RPMI7951 (cell line): ENCODE measurements around the gene FGD5. TPM values are rescaled to one million over a fixed set of nuclear protein-coding genes. Genes with fewer than 3 reads are reported as not detected.
A peak's percentile ranks its signal among the peaks of the same experiment; 100 is the strongest.

Experiments used
- DNase-seq: peaks from one replicate; pipeline ENCODE4 v3.0.0-alpha.2; 2012; ENCODE audit warnings: low read depth
- total RNA-seq: library from RNA; depleted of rRNA; stranded (reverse); fragments of >200 nt; shearing (Covaris generic); gene quantifications from 2 replicates; pipeline ENCODE4 v1.2.3, GENCODE V29; 2014

The FGD5 gene
- total RNA-seq, 1 experiment from 2014 or later: 7.9 TPM

- no peak for DNase-seq
Observed at GRCh38 chr3:14852058-14852594, 33.4 kb downstream of the FGD5 start.

- DNase-seq: no peak
Observed at GRCh38 chr3:14852717-14853116, 34.0 kb downstream of the FGD5 start.

GRCh38 chr3:14853271-14853951 lies 34.6 kb downstream of the FGD5 start:
- no peak for DNase-seq

- DNase-seq: peak; percentile 74
Observed at GRCh38 chr3:14857506-14857905, 38.7 kb downstream of the FGD5 start.

- peak; percentile 65 for DNase-seq
Observed at GRCh38 chr3:14858105-14858504, 39.3 kb downstream of the FGD5 start.

- DNase-seq: no peak
Observed at GRCh38 chr3:14859880-14860279, 41.1 kb downstream of the FGD5 start.

- DNase-seq: no peak
Observed at GRCh38 chr3:14861031-14861430, 42.3 kb downstream of the FGD5 start.

- no peak for DNase-seq
Observed at GRCh38 chr3:14861446-14862302, 42.9 kb downstream of the FGD5 start.

- no peak for DNase-seq
Observed at GRCh38 chr3:14862303-14862660, 43.5 kb downstream of the FGD5 start.

GRCh38 chr3:14862661-14863230 lies 44.0 kb downstream of the FGD5 start:
- no peak for DNase-seq

- DNase-seq: no peak
Observed at GRCh38 chr3:14863333-14864100, 44.8 kb downstream of the FGD5 start.

GRCh38 chr3:14864131-14864530 lies 45.4 kb downstream of the FGD5 start:
- no peak for DNase-seq

- DNase-seq: no peak
Observed at GRCh38 chr3:14866627-14867026, 47.9 kb downstream of the FGD5 start.

GRCh38 chr3:14867936-14868570 lies 49.3 kb downstream of the FGD5 start:
- no peak for DNase-seq

- DNase-seq: no peak
Observed at GRCh38 chr3:14869917-14870782, 51.4 kb downstream of the FGD5 start.

GRCh38 chr3:14870783-14871060 lies 52.0 kb downstream of the FGD5 start:
- DNase-seq: no peak

GRCh38 chr3:14871456-14872200 lies 52.9 kb downstream of the FGD5 start:
- peak; percentile 85 for DNase-seq

GRCh38 chr3:14872706-14873105 lies 53.9 kb downstream of the FGD5 start:
- DNase-seq: no peak

GRCh38 chr3:14874784-14875183 lies 56.0 kb downstream of the FGD5 start:
- DNase-seq: no peak
